H1 (cell line): Measurements from ENCODE around the gene TRABD2A. TPM values are rescaled to one million over a fixed set of nuclear protein-coding genes. Genes with fewer than 3 reads are reported as not detected.

ENCODE experiments used
- POLR2A ChIP-seq, 2 experiments: IDR thresholded peaks; 1 replicate in 1 of 2; 2 replicates in 1 of 2; pipeline ENCODE4 v1.6.1; 2011; ENCODE audit warnings: low read depth in 2 of 2, low read length in 2 of 2, mild to moderate bottlenecking in 2 of 2; ENCODE audit errors: control extremely low read depth in 1 of 2
- POLR2AphosphoS5 ChIP-seq: IDR thresholded peaks from 2 replicates; pipeline ENCODE4 v1.6.1; 2011; ENCODE audit warnings: low read depth, low read length
- polyA plus RNA-seq, 7 experiments: library from polyadenylated mRNA; depleted of rRNA in 3 of 7; stranded (reverse) in 5 of 7; unstranded in 2 of 7; fragments of >200 nt in 5 of 7; fragments of 200-250 nt in 2 of 7; gene quantifications; 1 replicate in 5 of 7; 2 replicates in 1 of 7; 4 replicates in 1 of 7; pipeline versions ENCODE4 v1.2.1 to v1.2.3, GENCODE V29; 2011 to 2013; ENCODE audit warnings: missing spikeins in 2 of 7, mixed read lengths in 2 of 7
- total RNA-seq: library from RNA; stranded (reverse); fragmentation: NEBNext Ultra II Directional; extraction: Animal tissue kit (Norgen Biotek cat#: 25700); gene quantifications from 2 replicates; pipeline ENCODE4 v1.2.1, GENCODE V29; 2021
- TF ChIP-seq, protein P1 (sequence below): fragments of 300-600 bp; sonication (generic); IDR thresholded peaks from 2 replicates; pipeline ENCODE4 v1.7.1; 2012; ENCODE audit warnings: low read length, moderate library complexity, mild to moderate bottlenecking, inconsistent platforms; ENCODE audit not compliant: insufficient replicate concordance
- TF ChIP-seq, protein P2 (sequence below), 3 experiments: IDR thresholded peaks; 1 replicate in 2 of 3; 2 replicates in 1 of 3; pipeline versions ENCODE4 v1.5.1 to v1.6.1; 2011; ENCODE audit warnings: low read length in 3 of 3, mild to moderate bottlenecking in 3 of 3, inconsistent platforms in 2 of 3, low read depth in 1 of 3, moderate library complexity in 1 of 3; ENCODE audit not compliant: insufficient read depth in 1 of 3; ENCODE audit errors: control extremely low read depth in 1 of 3

TRABD2A gene
- total and polyA plus RNA-seq, 2 of the 8 experiments (the other 6 are each of a cell fraction or from before 2014, with no cell fraction given) = 17.3 to 18.6 TPM

DNA sequence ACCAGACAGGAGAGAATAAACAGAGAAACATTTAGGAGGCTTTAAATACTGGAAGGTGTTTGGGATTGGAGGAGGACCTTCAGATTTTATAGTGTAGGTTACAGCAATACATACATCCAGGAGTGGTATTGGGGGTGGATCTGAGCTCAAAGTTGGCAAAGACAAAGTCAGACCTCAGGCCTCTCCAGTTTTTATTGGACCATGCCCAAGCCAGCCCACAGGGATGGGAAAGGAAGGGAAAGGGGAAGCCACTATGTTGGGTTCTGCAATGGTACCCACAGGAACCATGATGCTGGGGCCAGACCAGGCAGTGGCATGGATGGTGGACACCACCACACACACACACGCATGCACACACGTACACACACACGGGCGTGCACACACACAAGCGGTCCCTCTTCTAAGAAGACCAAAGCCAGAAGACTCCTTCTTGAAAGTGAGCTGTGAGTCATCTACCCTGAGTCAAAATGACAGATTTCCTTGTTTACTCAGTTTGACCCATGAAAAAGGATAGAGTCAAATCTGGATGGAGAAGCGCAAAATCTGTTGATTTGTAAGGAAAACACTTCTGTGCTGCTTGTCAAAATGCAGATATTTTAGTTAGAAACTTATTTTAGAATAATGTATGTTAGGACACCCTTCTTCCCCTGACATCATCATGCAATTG, 87.9 kb downstream of the TRABD2A start (continued):
- TF ChIP-seq, protein P1, sequence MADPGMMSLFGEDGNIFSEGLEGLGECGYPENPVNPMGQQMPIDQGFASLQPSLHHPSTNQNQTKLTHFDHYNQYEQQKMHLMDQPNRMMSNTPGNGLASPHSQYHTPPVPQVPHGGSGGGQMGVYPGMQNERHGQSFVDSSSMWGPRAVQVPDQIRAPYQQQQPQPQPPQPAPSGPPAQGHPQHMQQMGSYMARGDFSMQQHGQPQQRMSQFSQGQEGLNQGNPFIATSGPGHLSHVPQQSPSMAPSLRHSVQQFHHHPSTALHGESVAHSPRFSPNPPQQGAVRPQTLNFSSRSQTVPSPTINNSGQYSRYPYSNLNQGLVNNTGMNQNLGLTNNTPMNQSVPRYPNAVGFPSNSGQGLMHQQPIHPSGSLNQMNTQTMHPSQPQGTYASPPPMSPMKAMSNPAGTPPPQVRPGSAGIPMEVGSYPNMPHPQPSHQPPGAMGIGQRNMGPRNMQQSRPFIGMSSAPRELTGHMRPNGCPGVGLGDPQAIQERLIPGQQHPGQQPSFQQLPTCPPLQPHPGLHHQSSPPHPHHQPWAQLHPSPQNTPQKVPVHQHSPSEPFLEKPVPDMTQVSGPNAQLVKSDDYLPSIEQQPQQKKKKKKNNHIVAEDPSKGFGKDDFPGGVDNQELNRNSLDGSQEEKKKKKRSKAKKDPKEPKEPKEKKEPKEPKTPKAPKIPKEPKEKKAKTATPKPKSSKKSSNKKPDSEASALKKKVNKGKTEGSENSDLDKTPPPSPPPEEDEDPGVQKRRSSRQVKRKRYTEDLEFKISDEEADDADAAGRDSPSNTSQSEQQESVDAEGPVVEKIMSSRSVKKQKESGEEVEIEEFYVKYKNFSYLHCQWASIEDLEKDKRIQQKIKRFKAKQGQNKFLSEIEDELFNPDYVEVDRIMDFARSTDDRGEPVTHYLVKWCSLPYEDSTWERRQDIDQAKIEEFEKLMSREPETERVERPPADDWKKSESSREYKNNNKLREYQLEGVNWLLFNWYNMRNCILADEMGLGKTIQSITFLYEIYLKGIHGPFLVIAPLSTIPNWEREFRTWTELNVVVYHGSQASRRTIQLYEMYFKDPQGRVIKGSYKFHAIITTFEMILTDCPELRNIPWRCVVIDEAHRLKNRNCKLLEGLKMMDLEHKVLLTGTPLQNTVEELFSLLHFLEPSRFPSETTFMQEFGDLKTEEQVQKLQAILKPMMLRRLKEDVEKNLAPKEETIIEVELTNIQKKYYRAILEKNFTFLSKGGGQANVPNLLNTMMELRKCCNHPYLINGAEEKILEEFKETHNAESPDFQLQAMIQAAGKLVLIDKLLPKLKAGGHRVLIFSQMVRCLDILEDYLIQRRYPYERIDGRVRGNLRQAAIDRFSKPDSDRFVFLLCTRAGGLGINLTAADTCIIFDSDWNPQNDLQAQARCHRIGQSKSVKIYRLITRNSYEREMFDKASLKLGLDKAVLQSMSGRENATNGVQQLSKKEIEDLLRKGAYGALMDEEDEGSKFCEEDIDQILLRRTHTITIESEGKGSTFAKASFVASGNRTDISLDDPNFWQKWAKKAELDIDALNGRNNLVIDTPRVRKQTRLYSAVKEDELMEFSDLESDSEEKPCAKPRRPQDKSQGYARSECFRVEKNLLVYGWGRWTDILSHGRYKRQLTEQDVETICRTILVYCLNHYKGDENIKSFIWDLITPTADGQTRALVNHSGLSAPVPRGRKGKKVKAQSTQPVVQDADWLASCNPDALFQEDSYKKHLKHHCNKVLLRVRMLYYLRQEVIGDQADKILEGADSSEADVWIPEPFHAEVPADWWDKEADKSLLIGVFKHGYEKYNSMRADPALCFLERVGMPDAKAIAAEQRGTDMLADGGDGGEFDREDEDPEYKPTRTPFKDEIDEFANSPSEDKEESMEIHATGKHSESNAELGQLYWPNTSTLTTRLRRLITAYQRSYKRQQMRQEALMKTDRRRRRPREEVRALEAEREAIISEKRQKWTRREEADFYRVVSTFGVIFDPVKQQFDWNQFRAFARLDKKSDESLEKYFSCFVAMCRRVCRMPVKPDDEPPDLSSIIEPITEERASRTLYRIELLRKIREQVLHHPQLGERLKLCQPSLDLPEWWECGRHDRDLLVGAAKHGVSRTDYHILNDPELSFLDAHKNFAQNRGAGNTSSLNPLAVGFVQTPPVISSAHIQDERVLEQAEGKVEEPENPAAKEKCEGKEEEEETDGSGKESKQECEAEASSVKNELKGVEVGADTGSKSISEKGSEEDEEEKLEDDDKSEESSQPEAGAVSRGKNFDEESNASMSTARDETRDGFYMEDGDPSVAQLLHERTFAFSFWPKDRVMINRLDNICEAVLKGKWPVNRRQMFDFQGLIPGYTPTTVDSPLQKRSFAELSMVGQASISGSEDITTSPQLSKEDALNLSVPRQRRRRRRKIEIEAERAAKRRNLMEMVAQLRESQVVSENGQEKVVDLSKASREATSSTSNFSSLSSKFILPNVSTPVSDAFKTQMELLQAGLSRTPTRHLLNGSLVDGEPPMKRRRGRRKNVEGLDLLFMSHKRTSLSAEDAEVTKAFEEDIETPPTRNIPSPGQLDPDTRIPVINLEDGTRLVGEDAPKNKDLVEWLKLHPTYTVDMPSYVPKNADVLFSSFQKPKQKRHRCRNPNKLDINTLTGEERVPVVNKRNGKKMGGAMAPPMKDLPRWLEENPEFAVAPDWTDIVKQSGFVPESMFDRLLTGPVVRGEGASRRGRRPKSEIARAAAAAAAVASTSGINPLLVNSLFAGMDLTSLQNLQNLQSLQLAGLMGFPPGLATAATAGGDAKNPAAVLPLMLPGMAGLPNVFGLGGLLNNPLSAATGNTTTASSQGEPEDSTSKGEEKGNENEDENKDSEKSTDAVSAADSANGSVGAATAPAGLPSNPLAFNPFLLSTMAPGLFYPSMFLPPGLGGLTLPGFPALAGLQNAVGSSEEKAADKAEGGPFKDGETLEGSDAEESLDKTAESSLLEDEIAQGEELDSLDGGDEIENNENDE = no peak
- TF ChIP-seq POLR2A (IDR thresholded peaks at IDR 0.05; ENCODE audit: control extremely low read depth in 1 of 2, low read depth in 2 of 2, low read length in 2 of 2) (no peak), POLR2AphosphoS5 (no peak)
- TF ChIP-seq, protein P2, sequence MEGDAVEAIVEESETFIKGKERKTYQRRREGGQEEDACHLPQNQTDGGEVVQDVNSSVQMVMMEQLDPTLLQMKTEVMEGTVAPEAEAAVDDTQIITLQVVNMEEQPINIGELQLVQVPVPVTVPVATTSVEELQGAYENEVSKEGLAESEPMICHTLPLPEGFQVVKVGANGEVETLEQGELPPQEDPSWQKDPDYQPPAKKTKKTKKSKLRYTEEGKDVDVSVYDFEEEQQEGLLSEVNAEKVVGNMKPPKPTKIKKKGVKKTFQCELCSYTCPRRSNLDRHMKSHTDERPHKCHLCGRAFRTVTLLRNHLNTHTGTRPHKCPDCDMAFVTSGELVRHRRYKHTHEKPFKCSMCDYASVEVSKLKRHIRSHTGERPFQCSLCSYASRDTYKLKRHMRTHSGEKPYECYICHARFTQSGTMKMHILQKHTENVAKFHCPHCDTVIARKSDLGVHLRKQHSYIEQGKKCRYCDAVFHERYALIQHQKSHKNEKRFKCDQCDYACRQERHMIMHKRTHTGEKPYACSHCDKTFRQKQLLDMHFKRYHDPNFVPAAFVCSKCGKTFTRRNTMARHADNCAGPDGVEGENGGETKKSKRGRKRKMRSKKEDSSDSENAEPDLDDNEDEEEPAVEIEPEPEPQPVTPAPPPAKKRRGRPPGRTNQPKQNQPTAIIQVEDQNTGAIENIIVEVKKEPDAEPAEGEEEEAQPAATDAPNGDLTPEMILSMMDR (IDR thresholded peaks at IDR 0.05; ENCODE audit: control extremely low read depth in 1 of 3, insufficient read depth in 1 of 3, low read depth in 1 of 3, low read length in 3 of 3) = no peak
